OCI-LY3 (cell line): ENCODE measurements around the gene ST7.
A peak's percentile ranks its signal among the peaks of the same experiment; 100 is the strongest.

Source experiments
- H2AFZ ChIP-seq: fragments of 200-600, 300-600 bp; shearing (Covaris generic); 2 replicates; pipeline ENCODE4 v1.6.0; 2014; ENCODE audit warnings: antibody characterized with exemption, low read depth, low read length
- H3K27ac ChIP-seq: fragments of 200-600, 300-600 bp; sonication (generic); 2 replicates; pipeline ENCODE4 v1.5.1; 2014; ENCODE audit warnings: mild to moderate bottlenecking, low read length, moderate library complexity, mixed read lengths
- H3K27me3 ChIP-seq: fragments of 200-600, 300-600 bp; sonication (generic); 2 replicates; pipeline ENCODE4 v1.6.1; 2014; ENCODE audit warnings: low read depth, low read length, mixed read lengths
- H3K36me3 ChIP-seq: fragments of 200-600, 300-600 bp; sonication (generic); replicated peaks from 2 replicates; pipeline ENCODE3; 2014; ENCODE audit warnings: low read depth, low read length, mixed read lengths
- H3K4me1 ChIP-seq: fragments of 300-600, 200-600 bp; sonication (generic); 2 replicates; pipeline ENCODE4 v1.6.1; 2014; ENCODE audit warnings: low read length, mixed read lengths
- H3K4me2 ChIP-seq: fragments of 200-600, 300-600 bp; sonication (generic); 2 replicates; pipeline ENCODE4 v1.6.1; 2014; ENCODE audit warnings: low read length, mixed read lengths
- H3K4me3 ChIP-seq: fragments of 300-600, 200-600 bp; sonication (generic); 2 replicates; pipeline ENCODE4 v1.5.1; 2014; ENCODE audit warnings: antibody characterized with exemption, mild to moderate bottlenecking, low read length, moderate library complexity
- H3K79me2 ChIP-seq: fragments of 300-600, 200-600 bp; shearing (Covaris generic); 2 replicates; pipeline ENCODE4 v1.6.1; 2014; ENCODE audit warnings: mild to moderate bottlenecking, low read length, mixed read lengths
- H3K9ac ChIP-seq: fragments of 300-600, 200-600 bp; shearing (Covaris generic); 2 replicates; pipeline ENCODE4 v1.6.0; 2014; ENCODE audit warnings: mild to moderate bottlenecking, low read length, moderate library complexity
- H3K9me3 ChIP-seq: fragments of 200-600, 300-600 bp; shearing (Covaris generic); 2 replicates; pipeline ENCODE4 v1.6.1; 2014; ENCODE audit warnings: low read length, mixed read lengths; ENCODE audit not compliant: insufficient read depth
- H4K20me1 ChIP-seq: fragments of 200-600, 300-600 bp; sonication (generic); 2 replicates; pipeline ENCODE4 v1.6.1; 2016; ENCODE audit warnings: low read length, mixed read lengths; ENCODE audit not compliant: insufficient read depth
- EZH2phosphoT487 ChIP-seq: fragments of 200-600 bp; shearing (Covaris generic); IDR thresholded peaks from 2 replicates; pipeline ENCODE4 v1.6.1; 2018; ENCODE audit warnings: antibody characterized with exemption, mixed run types, low read depth
- TF ChIP-seq, protein P1 (sequence below): fragments of 200-600, 300-600 bp; sonication (generic); IDR thresholded peaks from 2 replicates; pipeline ENCODE4 v1.5.1; 2014; ENCODE audit warnings: antibody characterized with exemption, low read length, low read depth

The ST7 gene

DNA sequence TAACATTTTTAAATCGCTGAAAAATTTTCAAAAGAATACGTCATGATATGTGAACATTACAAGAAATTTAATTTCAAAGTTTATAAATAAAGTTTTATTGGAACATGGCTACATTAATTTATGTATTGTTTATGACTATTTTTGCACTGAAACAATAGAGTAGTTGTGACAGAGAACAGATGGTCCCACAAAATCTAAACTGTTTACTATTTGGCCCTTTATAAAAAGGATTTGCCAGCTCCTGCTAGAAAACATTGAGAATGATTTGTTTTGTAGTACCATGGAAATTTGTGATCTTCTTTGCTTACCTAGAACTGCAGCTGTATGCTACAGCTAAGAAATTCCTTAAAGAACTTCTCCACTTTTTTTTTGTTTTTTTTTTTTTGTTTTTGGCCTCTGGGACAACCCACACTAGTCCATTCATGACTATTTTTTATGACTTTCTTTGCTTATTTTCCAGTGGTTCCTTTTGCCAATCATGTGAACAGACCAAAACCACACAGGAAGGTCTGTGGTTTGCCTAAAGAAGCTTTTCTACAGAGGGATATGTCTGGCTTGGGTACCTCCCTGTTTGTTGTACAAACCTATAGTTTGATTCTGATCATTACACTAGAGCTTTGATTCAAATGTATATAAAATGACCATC lies 55.7 kb downstream of the ST7 start:
- Histone ChIP-seq H3K4me3 (peak overlapping the region; percentile 59; the same call in 1 of the 2 replicates), H3K27ac (peak overlapping the region; percentile 94), H3K4me1 (peaks cover 84% of the 10 kb centered on the region), H4K20me1 (no peaks in the 10 kb centered on the region), H3K9ac (peak overlapping the region; percentile 84), H3K4me2 (peak overlapping the region; percentile 78), H2AFZ (no peak overlapping the region), H3K9me3 (no peaks in the 10 kb centered on the region), H3K36me3 (peaks cover 2% of the 10 kb centered on the region), H3K79me2 (peaks cover 80% of the 10 kb centered on the region), H3K27me3 (no peaks in the 10 kb centered on the region)
- TF ChIP-seq, protein P1, sequence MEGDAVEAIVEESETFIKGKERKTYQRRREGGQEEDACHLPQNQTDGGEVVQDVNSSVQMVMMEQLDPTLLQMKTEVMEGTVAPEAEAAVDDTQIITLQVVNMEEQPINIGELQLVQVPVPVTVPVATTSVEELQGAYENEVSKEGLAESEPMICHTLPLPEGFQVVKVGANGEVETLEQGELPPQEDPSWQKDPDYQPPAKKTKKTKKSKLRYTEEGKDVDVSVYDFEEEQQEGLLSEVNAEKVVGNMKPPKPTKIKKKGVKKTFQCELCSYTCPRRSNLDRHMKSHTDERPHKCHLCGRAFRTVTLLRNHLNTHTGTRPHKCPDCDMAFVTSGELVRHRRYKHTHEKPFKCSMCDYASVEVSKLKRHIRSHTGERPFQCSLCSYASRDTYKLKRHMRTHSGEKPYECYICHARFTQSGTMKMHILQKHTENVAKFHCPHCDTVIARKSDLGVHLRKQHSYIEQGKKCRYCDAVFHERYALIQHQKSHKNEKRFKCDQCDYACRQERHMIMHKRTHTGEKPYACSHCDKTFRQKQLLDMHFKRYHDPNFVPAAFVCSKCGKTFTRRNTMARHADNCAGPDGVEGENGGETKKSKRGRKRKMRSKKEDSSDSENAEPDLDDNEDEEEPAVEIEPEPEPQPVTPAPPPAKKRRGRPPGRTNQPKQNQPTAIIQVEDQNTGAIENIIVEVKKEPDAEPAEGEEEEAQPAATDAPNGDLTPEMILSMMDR = no peak
- no peak for TF ChIP-seq EZH2phosphoT487

DNA sequence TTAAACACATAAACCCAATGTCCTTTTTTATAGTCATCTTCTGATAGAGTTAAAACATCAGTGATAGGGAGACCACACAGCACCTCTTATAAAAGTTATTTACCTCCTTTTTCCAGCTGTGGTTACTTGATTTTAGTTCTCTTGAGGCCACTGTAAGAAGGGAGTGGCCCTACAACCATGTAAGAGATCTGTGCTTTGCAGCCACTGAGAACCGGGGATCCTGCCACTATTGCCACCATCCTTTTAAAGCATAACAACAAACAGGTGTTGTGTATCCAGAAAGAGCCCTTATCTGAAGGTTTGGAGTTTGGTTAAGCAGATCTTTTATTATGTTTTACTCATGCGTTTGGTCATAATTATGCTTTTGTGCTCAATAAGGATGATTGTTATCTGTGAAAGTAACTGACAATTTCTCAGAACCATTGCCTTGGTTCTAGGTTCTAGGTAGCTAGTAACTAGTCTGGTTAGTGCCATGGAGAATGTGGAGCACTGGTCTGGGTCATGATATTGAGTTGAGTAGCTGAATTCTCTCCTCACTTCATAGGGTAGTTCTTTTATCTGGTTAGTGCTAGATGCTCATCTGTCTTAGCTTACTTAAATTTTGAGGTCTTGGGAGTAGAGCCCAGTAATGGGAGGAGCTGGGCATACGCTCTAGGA lies 56.5 kb downstream of the ST7 start:
- TF ChIP-seq, protein P1 = no peak
- TF ChIP-seq EZH2phosphoT487 = no peak
- Histone ChIP-seq H4K20me1 (no peaks in the 10 kb centered on the region), H3K4me1 (peaks cover 88% of the 10 kb centered on the region), H3K4me3 (peak overlapping the region; percentile 59), H3K4me2 (peak overlapping the region; percentile 78), H3K27ac (peak overlapping the region; percentile 94), H3K36me3 (no peaks in the 10 kb centered on the region), H3K9me3 (no peaks in the 10 kb centered on the region), H3K9ac (peak overlapping the region; percentile 84), H3K79me2 (peaks cover 82% of the 10 kb centered on the region), H2AFZ (no peak overlapping the region), H3K27me3 (no peaks in the 10 kb centered on the region)

DNA sequence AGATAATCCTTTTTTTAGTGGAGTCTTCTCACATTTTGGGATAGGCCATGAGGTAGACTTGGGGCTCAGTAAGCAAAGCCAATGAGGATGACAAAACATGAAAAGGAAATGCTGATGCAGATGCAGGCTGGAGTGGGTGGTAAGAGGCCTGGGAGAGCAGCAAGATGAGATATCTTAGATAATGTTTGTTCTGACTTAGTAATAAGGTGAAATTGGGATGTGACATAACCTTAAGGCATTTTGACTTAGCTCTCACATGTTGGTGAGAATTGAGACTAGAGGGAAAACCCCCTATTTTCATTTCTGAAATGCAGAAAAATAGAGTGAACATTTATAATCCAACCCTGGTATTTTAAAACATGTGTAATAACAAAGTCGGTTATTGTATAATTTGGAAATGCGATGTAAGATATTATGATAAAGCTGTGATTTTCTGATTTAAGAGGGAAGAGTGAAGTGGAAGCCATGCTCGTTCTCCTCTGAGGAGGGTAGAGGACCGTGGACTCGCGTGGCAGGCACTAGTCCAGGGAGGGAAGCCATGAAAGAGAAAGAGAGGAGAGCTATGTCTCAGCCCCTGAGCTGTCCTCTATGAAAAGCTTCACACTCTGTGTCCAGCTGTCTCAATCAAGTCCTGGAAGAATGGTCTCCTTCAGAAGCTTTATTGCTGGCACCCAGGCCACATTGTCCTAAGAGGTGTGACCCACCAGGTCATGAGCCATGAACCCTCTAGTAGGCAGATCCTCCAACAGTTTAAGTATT lies 57.3 kb downstream of the ST7 start:
- H3K36me3 ChIP-seq = no peaks in the 10 kb centered on the region
- H3K79me2 ChIP-seq = peaks cover 82% of the 10 kb centered on the region
- H3K9ac ChIP-seq = peak overlapping the region; percentile 92
- no peak overlapping the region for H2AFZ ChIP-seq
- no peaks in the 10 kb centered on the region for H4K20me1 ChIP-seq
- no peaks in the 10 kb centered on the region for H3K9me3 ChIP-seq
- H3K27ac ChIP-seq = peak overlapping the region; percentile 94
- TF ChIP-seq EZH2phosphoT487 = no peak
- TF ChIP-seq, protein P1 = no peak
- no peaks in the 10 kb centered on the region for H3K27me3 ChIP-seq
- H3K4me3 ChIP-seq = peak overlapping the region; percentile 61
- peak overlapping the region; percentile 78 for H3K4me2 ChIP-seq
- H3K4me1 ChIP-seq = peaks cover 85% of the 10 kb centered on the region
